ENCODE measurements around the gene CREB3.

The CREB3 gene

DNA sequence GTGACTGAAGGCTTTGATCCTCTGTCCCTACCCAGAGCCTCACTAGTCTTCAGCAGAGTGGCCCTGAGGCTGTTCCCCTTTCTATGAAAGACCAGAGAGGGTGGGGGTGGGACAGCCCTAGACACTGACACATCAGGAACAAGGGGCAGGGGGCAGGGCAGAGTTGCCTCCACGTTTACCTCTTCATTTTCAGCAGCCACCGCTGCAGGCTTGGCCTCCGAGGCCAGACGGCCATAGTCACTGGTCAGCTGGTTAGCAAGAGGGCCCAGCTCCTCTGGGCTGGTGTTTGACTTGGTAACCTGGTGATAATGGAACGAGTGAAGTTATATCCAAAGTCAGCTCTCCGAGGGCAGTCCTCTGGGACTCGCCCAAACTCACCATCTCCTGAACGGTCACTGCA lies 27.1 kb upstream of the CREB3 start:
- H3K36me3 ChIP-seq (ENCODE audit: insufficient read depth, low read length), result peaks cover 93% of the 10 kb centered on the region
- TF ChIP-seq EZH2phosphoT487 (IDR thresholded peaks at IDR 0.05; ENCODE audit: borderline replicate concordance) (no peak), CTCF (conservative IDR thresholded peaks at IDR 0.05; ENCODE audit: low read length) (no peak)
- H3K4me2 ChIP-seq (ENCODE audit: low read depth, low read length, poor library complexity, severe bottlenecking), result no peak overlapping the region
- no peak overlapping the region for H3K4me3 ChIP-seq (ENCODE audit: low read length, poor library complexity, severe bottlenecking)
- no peaks in the 10 kb centered on the region for H3K9me2 ChIP-seq (replicated peaks; ENCODE audit: low read depth, low read length)
- no peaks in the 10 kb centered on the region for H3K4me1 ChIP-seq (ENCODE audit: insufficient read depth, low read length, poor library complexity, severe bottlenecking)
- H3F3A ChIP-seq (ENCODE audit: low read depth), result no peaks in the 10 kb centered on the region
- H3K79me2 ChIP-seq (ENCODE audit: insufficient read depth, low read length), result no peaks in the 10 kb centered on the region
- no peaks in the 10 kb centered on the region for H3K27me3 ChIP-seq (ENCODE audit: insufficient read depth, low read length, poor library complexity, severe bottlenecking)
- H3K9ac ChIP-seq (ENCODE audit: low read depth, low read length, poor library complexity, severe bottlenecking), result no peak overlapping the region
- H3K9me3 ChIP-seq (ENCODE audit: insufficient read depth, low read depth, low read length), result no peaks in the 10 kb centered on the region
- peaks cover 5% of the 10 kb centered on the region for H4K20me1 ChIP-seq (ENCODE audit: insufficient read depth, low read length, poor library complexity, severe bottlenecking)
- H2AFZ ChIP-seq (ENCODE audit: low read length), result no peak overlapping the region

- Histone ChIP-seq H3K36me3 (ENCODE audit: insufficient read depth, low read length) (peaks cover 93% of the 10 kb centered on the region), H3K9me2 (replicated peaks; ENCODE audit: low read depth, low read length) (no peaks in the 10 kb centered on the region), H3K27me3 (ENCODE audit: insufficient read depth, low read length, poor library complexity, severe bottlenecking) (no peaks in the 10 kb centered on the region), H2AFZ (ENCODE audit: low read length) (no peak overlapping the region), H3K79me2 (ENCODE audit: insufficient read depth, low read length) (no peaks in the 10 kb centered on the region), H3K9me3 (ENCODE audit: insufficient read depth, low read depth, low read length) (no peaks in the 10 kb centered on the region), H3K4me1 (ENCODE audit: insufficient read depth, low read length, poor library complexity, severe bottlenecking) (no peaks in the 10 kb centered on the region), H3K4me2 (ENCODE audit: low read depth, low read length, poor library complexity, severe bottlenecking) (no peak overlapping the region), H3K4me3 (ENCODE audit: low read length, poor library complexity, severe bottlenecking) (no peak overlapping the region), H4K20me1 (ENCODE audit: insufficient read depth, low read length, poor library complexity, severe bottlenecking) (peaks cover 5% of the 10 kb centered on the region), H3F3A (ENCODE audit: low read depth) (no peaks in the 10 kb centered on the region), H3K9ac (ENCODE audit: low read depth, low read length, poor library complexity, severe bottlenecking) (no peak overlapping the region)
- no peak for TF ChIP-seq CTCF (conservative IDR thresholded peaks at IDR 0.05; ENCODE audit: low read length)
- no peak for TF ChIP-seq EZH2phosphoT487 (IDR thresholded peaks at IDR 0.05; ENCODE audit: borderline replicate concordance)
Observed at GRCh38 chr9:35705836-35706430, 26.5 kb upstream of the CREB3 start.

DNA sequence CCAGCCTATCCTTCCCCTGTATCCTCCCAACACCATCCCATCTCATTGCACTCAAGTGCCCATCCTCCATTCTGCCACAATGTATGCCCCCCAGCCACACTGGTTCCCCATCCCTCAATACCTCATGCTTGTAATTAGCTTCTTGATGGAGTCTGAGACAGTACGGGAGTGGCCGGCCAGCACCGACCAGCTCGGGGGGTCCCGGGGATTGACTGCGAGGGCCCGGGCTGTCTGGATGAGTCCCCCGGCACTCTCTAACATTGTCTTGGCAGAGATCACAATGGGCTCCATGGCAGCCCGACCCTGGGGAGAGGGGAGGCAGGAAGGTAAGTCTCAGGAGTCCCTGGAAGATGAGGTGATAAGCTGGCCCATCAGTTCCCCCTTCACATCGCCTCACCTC lies 25.5 kb upstream of the CREB3 start:
- Histone ChIP-seq H3K9me2 (replicated peaks; ENCODE audit: low read depth, low read length) (no peaks in the 10 kb centered on the region), H3F3A (ENCODE audit: low read depth) (no peaks in the 10 kb centered on the region), H3K4me3 (ENCODE audit: low read length, poor library complexity, severe bottlenecking) (no peak overlapping the region), H2AFZ (ENCODE audit: low read length) (no peak overlapping the region), H4K20me1 (ENCODE audit: insufficient read depth, low read length, poor library complexity, severe bottlenecking) (peaks cover 5% of the 10 kb centered on the region), H3K9ac (ENCODE audit: low read depth, low read length, poor library complexity, severe bottlenecking) (no peak overlapping the region), H3K27me3 (ENCODE audit: insufficient read depth, low read length, poor library complexity, severe bottlenecking) (no peaks in the 10 kb centered on the region), H3K36me3 (ENCODE audit: insufficient read depth, low read length) (peaks cover 93% of the 10 kb centered on the region), H3K9me3 (ENCODE audit: insufficient read depth, low read depth, low read length) (no peaks in the 10 kb centered on the region), H3K79me2 (ENCODE audit: insufficient read depth, low read length) (no peaks in the 10 kb centered on the region), H3K4me2 (ENCODE audit: low read depth, low read length, poor library complexity, severe bottlenecking) (no peak overlapping the region), H3K4me1 (ENCODE audit: insufficient read depth, low read length, poor library complexity, severe bottlenecking) (no peaks in the 10 kb centered on the region)
- TF ChIP-seq EZH2phosphoT487 (IDR thresholded peaks at IDR 0.05; ENCODE audit: borderline replicate concordance), result no peak
- no peak for TF ChIP-seq CTCF (conservative IDR thresholded peaks at IDR 0.05; ENCODE audit: low read length)

All from Loucy (cell line).